Smooth muscle cell (in vitro differentiated cells): Measurements from ENCODE around the gene CABCOCO1. TPM values are rescaled to one million over a fixed set of nuclear protein-coding genes. Genes with fewer than 3 reads are reported as not detected.

Source experiments
- DNase-seq: peaks from one replicate; lab custom pipeline; 2025; ENCODE audit not compliant: unreplicated experiment; lab: John Stamatoyannopoulos, UW
- H2AFZ ChIP-seq: fragments of 200-600 bp; sonication (generic); 2 replicates; pipeline ENCODE4 v1.6.0; 2016; ENCODE audit warnings: antibody characterized with exemption, low read depth, mild to moderate bottlenecking
- H3F3A ChIP-seq: fragments of 200-600 bp; sonication (generic); 2 replicates; pipeline ENCODE4 v1.6.0; 2017; ENCODE audit warnings: antibody characterized with exemption, low read depth
- H3K27ac ChIP-seq: fragments of 200-600 bp; sonication (generic); 2 replicates; pipeline ENCODE4 v1.5.1; 2016; ENCODE audit warnings: low read depth, mild to moderate bottlenecking
- H3K27me3 ChIP-seq: fragments of 200-600 bp; sonication (generic); 2 replicates; pipeline ENCODE4 v1.6.1; 2016; ENCODE audit warnings: low read depth, mild to moderate bottlenecking
- H3K36me3 ChIP-seq: fragments of 200-600 bp; sonication (generic); 2 replicates; pipeline ENCODE4 v1.5.1; 2016; ENCODE audit warnings: low read depth
- H3K4me1 ChIP-seq: fragments of 200-600 bp; sonication (generic); 2 replicates; pipeline ENCODE4 v1.5.1; 2016; ENCODE audit warnings: low read depth
- H3K4me2 ChIP-seq: fragments of 200-600 bp; sonication (generic); 2 replicates; pipeline ENCODE4 v1.6.0; 2016; ENCODE audit warnings: mild to moderate bottlenecking
- H3K4me3 ChIP-seq: fragments of 200-600 bp; sonication (generic); 2 replicates; pipeline ENCODE4 v1.5.1; 2016; ENCODE audit warnings: mild to moderate bottlenecking
- H3K79me2 ChIP-seq: fragments of 200-600 bp; sonication (generic); 2 replicates; pipeline ENCODE4 v1.6.0; 2016; ENCODE audit warnings: low read depth, mild to moderate bottlenecking
- H3K9ac ChIP-seq: fragments of 200-600 bp; sonication (generic); 2 replicates; pipeline ENCODE4 v1.6.0; 2016; ENCODE audit warnings: low read depth
- H3K9me3 ChIP-seq: fragments of 200-600 bp; sonication (generic); replicated peaks from 2 replicates; pipeline ENCODE4 v1.5.1; 2016; ENCODE audit warnings: low read depth
- H4K20me1 ChIP-seq: fragments of 200-600 bp; sonication (generic); 2 replicates; pipeline ENCODE4 v1.6.0; 2016; ENCODE audit warnings: low read depth
- CTCF ChIP-seq: fragments of 200-600 bp; sonication (generic); IDR thresholded peaks from 2 replicates; pipeline ENCODE4 v1.5.1; 2017; ENCODE audit warnings: borderline replicate concordance, mild to moderate bottlenecking, antibody characterized with exemption; ENCODE audit not compliant: insufficient read depth, poor library complexity, severe bottlenecking
- WGBS: methylation state at CpG from one replicate; pipeline ENCODE4 v1.1.7; 2016; ENCODE audit warnings: low lambda C conversion rate; 5-methylcytosine and 5-hydroxymethylcytosine counted together
- polyA plus RNA-seq: library from polyadenylated mRNA; unstranded; fragments of >200 nt; fragmentation: Nextera tagmentation; extraction: Ambion mirVana; gene quantifications from 2 replicates; pipeline ENCODE4 v1.2.1, GENCODE V29; 2016
- total RNA-seq: library from RNA; depleted of rRNA; stranded (reverse); fragments of >200 nt; gene quantifications from 2 replicates; pipeline ENCODE4 v1.2.3, GENCODE V29; 2014

The CABCOCO1 gene
- total and polyA plus RNA-seq, 2 experiments from 2014 or later: 1.2 TPM; not detected in 1

GRCh38 chr10:61628151-61628874, 34.4 kb upstream of the CABCOCO1 start:
- H3K36me3 ChIP-seq: no peaks in the 10 kb centered on the region
- no peak overlapping the region for H2AFZ ChIP-seq
- H3K9me3 ChIP-seq: no peaks in the 10 kb centered on the region
- H3K4me2 ChIP-seq: peak overlapping the region; percentile 62
- TF ChIP-seq CTCF: no peak
- DNase-seq: no peak
- WGBS: 45% methylated on average over 3 of the region's 3 CpGs
- peak overlapping the region; percentile 5 for H3K9ac ChIP-seq
- peaks cover 13% of the 10 kb centered on the region for H3F3A ChIP-seq
- peak overlapping the region; percentile 90 for H3K27ac ChIP-seq
- no peaks in the 10 kb centered on the region for H4K20me1 ChIP-seq
- no peaks in the 10 kb centered on the region for H3K27me3 ChIP-seq
- H3K4me3 ChIP-seq: no peak overlapping the region
- H3K79me2 ChIP-seq: no peaks in the 10 kb centered on the region
- no peaks in the 10 kb centered on the region for H3K4me1 ChIP-seq

- DNase-seq: no peak
Observed at GRCh38 chr10:61628875-61629513, 33.7 kb upstream of the CABCOCO1 start.

GRCh38 chr10:61629576-61629975, 33.2 kb upstream of the CABCOCO1 start:
- Histone ChIP-seq H3K4me3 (no peak overlapping the region), H3K4me1 (no peaks in the 10 kb centered on the region), H3K27ac (peak overlapping the region; percentile 90), H3K4me2 (peak overlapping the region; percentile 62), H4K20me1 (no peaks in the 10 kb centered on the region), H3K79me2 (no peaks in the 10 kb centered on the region), H3F3A (peaks cover 12% of the 10 kb centered on the region), H3K9me3 (no peaks in the 10 kb centered on the region), H3K36me3 (no peaks in the 10 kb centered on the region), H3K9ac (no peak overlapping the region), H3K27me3 (no peaks in the 10 kb centered on the region), H2AFZ (no peak overlapping the region)
- no peak for DNase-seq
- TF ChIP-seq CTCF: no peak
- WGBS: 90% methylated on average over 4 of the region's 4 CpGs

More at GRCh38 chr10:61628875-61629513, 33.7 kb upstream of the CABCOCO1 start:
- H3K4me2 ChIP-seq: peak overlapping the region; percentile 62
- H3K9ac ChIP-seq: peak overlapping the region; percentile 5
- WGBS: 28% methylated on average over 4 of the region's 4 CpGs
- H2AFZ ChIP-seq: no peak overlapping the region
- no peak overlapping the region for H3K4me3 ChIP-seq
- no peaks in the 10 kb centered on the region for H3K79me2 ChIP-seq
- no peak for TF ChIP-seq CTCF
- peaks cover 12% of the 10 kb centered on the region for H3F3A ChIP-seq
- no peaks in the 10 kb centered on the region for H3K27me3 ChIP-seq
- no peaks in the 10 kb centered on the region for H3K9me3 ChIP-seq
- no peaks in the 10 kb centered on the region for H3K36me3 ChIP-seq
- no peaks in the 10 kb centered on the region for H3K4me1 ChIP-seq
- no peaks in the 10 kb centered on the region for H4K20me1 ChIP-seq
- peak overlapping the region; percentile 90 for H3K27ac ChIP-seq
